Measurements from ENCODE around the gene ADAMTS17.
"Not testable (repeated sequence)": the region's sequence is repeated elsewhere in the genome, so short reads cannot be mapped to it uniquely, and the experiment has no call there.

The ADAMTS17 gene

DNA sequence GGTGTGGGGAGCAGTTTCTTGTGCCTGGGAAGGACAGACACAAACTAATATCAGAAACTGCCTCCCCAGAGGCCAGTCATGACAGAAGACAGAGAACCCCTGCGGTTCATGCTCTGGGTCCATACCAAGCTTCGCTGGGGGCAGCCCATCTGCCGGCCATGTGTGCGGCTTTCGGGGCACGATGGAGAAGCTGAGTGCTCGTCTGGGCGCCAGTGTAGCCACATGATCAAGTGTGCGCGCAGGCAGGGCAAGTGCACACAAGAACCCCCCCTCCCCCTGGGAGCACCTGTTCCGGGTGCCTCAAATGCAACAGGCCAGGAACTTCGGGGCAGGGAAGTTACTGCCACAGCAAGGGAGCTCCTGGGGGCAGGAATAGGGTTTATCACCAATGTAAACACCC lies 1.8 kb downstream of the ADAMTS17 start:
- no peak for DNase-seq

DNA sequence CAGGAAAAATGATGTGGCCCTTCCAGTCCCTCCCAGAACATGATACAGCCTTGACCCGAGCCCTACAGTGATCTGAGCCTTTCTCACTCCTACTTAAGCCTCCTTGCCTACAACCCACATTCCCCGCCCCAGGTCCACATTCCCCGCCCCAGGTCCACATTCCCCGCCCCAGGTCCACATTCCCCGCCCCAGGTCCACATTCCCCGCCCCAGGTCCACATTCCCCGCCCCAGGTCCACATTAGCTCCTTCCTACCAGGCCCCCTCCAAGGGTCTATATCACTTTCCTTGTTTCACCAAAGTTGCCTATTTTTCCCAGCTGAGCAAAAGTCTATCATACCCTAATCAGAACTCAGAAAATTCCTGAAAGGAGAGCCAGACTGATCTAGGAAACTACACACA lies 2.3 kb downstream of the ADAMTS17 start:
- not testable (repeated sequence) for DNase-seq

DNA sequence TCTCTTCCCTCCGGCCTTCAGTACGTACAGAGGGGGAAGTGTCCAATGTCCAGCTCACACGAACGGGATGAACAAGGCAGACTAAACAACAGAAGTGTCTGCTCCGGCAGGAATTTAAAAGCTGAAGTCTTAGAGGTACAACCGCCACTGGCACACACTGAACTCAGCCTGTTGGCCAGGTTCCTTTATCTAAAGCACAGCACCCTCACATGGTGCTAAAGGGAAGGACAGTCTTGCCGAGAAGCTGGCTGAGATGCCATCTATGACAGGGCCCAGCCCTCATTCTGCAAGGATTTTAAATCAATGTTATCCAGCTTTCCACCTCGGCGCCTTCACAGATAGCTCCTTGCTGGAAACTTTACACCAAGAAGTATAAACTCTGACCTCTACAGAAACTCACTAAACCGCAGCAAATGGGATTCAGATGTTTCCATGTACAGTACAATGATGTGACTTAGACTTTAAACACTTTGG lies 2.8 kb downstream of the ADAMTS17 start:
- peak; percentile 70 for DNase-seq

DNA sequence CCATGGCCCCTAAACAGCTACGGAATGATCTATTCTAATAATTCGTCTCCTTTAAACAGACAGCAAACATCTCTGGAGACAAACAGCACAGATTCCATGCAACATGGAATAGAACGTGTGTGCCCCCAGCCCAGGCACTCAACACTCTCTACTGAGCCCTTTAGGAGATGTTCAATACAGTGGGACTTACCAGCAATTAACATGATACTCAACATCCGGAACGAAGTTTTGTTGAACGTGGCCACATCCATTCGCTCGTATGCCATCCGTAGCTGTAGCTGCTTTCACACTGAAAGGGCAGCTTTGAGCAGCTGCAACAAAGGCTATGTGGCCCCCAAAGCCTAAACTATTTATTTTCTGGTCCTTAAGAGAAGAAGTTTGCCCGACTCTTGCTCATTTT lies 3.5 kb downstream of the ADAMTS17 start:
- no peak for DNase-seq

- no peak for DNase-seq
Measured at GRCh38 chr15:100337096-100338044, 4.4 kb downstream of the ADAMTS17 start.

- no peak for DNase-seq
Measured at GRCh38 chr15:100336061-100336460, 5.7 kb downstream of the ADAMTS17 start.

- no peak for DNase-seq
Measured at GRCh38 chr15:100335335-100335999, 6.3 kb downstream of the ADAMTS17 start.

DNA sequence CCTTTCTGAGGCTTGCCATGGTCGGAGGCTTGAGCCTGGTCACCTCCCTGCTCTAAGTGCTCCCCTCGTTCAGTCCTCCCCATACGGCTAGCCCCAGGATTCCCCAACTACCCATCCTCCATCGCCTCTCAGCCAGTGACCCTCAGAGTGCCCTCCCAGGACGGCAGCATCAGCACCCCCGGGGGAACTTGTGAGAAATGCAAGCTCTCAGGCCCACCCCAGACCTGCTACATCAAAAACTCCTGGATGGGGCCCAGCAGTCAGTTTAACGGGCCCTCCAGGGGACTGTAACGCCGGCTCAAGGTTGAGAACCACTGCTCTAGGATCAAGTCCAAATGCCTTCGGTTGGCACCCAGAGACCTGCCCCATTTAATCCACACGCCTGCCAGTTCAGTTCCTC lies 6.9 kb downstream of the ADAMTS17 start:
- no peak for DNase-seq

- DNase-seq: no peak
Measured at GRCh38 chr15:100334456-100334855, 7.3 kb downstream of the ADAMTS17 start.

DNA sequence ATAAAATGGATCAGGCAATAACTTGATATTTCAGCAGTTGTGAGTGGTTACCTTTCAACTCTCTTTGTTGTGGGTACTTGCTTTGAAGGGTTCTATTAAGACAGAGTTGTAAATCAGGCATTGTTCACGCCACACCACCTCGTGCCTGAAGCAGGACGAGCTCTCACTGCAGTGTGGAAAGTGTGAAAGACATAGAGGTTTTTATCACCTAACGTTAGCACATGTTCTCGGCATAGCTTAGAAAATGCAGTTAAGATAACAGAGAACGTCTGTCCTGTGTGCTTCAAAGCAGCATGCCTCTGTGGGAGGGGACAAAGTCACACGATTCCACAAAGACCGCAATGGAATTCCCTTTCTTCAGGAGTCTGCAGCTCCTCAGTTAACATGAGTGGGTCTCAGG lies 7.8 kb downstream of the ADAMTS17 start:
- DNase-seq: no peak

- DNase-seq: no peak
Measured at GRCh38 chr15:100333236-100333635, 8.5 kb downstream of the ADAMTS17 start.

DNA sequence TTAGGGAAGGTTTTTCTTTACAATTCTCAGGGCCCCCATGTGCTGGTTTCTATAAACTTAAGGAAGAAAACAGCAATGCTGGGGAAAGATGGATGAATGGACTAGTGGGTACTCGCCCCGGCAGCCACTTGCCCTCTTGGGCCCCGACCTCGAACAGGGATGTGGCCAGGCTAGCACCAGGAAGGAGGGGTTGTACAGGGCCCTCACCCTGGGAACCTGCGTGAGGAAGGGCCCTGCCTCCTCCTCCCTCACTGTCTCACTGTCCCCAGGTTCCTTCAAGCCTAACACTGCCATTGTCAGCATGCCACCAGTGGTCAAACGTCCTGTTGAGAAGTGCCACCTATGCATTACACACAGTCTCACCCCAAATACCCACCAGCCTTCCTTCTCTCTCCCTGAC lies 9.1 kb downstream of the ADAMTS17 start:
- no peak for DNase-seq

- no peak for DNase-seq
Measured at GRCh38 chr15:100332231-100332630, 9.5 kb downstream of the ADAMTS17 start.

DNA sequence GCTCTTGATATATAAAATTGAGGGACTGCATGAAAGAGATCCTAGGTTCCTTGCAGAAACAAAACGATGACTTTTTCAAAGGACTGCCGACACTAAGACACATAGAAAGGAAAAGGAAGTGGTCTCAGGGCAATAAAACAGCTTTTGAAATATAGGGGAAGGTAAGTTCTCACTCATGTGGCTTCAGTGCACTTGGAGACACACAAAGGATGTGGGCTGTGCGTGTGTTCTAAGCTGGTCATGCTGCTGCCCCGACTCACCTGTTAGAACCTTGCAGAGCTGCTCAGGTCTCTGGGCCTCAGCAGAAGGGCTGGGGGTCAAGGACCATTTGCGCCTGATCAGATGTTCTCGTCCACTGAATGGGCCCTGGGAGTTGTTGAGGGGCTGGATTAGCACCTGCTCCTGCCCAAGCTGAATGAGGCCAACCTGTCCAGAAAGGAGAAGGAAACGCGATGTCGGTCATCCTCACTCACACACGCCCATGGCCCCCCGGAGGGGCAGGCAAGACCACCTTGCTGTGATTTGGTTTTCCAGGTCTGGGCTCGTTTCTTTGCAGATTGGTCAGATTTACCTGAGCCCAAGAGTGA lies 11.1 kb downstream of the ADAMTS17 start:
- no peak for DNase-seq

DNA sequence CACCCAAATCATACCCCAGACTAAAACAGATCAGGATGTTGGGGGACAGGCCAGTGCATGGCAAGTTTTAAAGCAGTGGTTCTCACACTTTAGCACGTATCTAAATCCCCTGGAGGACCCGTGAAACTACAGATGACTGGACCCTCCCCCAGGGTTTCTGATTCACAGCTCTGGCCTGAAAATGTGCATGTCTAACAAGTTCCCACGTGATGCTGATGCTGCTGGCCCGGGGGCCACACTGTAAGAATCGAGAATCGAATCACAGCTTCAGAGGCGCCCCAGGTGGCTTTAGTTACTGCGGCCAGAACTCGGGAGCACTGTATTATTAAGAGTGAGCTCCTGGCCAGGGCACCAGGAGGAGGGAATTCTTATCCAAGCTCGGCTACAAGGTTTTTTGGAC lies 11.6 kb downstream of the ADAMTS17 start:
- DNase-seq: peak; percentile 56

DNA sequence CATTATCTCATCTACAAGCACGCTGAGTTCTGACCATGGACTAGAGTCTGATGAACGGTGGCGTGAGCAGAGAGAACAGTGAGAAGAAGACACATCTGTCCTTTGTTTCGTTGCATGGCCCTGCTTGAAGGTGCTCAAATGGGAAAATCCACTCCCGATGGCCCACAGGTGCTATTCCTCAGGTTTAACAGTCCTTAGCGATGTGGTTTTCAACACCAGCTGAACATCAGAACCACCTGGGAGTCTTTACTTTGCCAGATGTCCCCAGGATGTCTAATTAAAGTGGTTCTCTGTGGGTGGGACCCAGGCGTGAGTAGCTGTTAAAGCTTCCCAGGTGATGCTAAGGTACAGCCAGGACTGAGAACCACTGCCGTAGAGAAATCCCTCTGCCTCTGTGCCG lies 13.0 kb downstream of the ADAMTS17 start:
- DNase-seq: no peak

- DNase-seq: no peak
Measured at GRCh38 chr15:100318880-100319279, 22.9 kb downstream of the ADAMTS17 start.

GRCh38 chr15:100314809-100315400 lies 26.9 kb downstream of the ADAMTS17 start:
- DNase-seq: no peak

DNA sequence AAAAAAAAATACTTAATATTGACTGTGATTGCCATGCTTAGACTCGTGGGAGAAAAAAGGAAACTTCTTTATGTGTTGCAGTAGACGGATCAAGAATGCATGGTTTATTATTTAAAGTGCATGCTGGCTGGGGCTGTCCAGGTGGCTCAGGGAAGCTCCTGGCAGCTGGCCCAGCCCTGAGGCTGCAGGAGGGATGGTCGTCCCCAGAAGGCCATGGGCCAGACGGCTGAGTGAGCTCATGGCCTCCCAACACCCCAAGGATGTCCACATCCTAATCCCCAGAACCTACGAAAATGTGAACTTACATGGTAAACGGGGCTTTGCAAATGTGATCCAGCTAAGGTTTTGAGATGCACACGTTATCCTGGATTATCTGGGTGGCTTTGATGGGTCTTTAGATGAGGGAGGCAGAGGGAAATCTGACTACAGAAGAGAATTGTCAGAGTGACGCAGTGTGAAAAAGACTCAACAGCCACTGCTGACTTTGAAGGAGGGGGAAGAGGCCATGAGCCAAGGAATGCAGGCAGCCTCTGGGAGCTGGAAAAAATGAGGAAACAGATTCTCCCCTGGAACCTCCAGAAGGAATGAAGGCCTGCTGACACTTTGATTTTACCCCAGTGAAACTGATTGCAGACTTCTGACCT lies 29.8 kb downstream of the ADAMTS17 start:
- DNase-seq: no peak

- no peak for DNase-seq
Measured at GRCh38 chr15:100311154-100311625, 30.6 kb downstream of the ADAMTS17 start.

GRCh38 chr15:100310513-100311153 lies 31.1 kb downstream of the ADAMTS17 start:
- no peak for DNase-seq

GRCh38 chr15:100310041-100310405 lies 31.8 kb downstream of the ADAMTS17 start:
- DNase-seq: no peak

All from activated CD4-positive, alpha-beta T cell treated with anti-CD3 and anti-CD28 coated beads for 48 hours (primary cell).